Mesodermal cell (in vitro differentiated cells): ENCODE measurements around the gene RSPRY1.
"Not testable (repeated sequence)": the region's sequence is repeated elsewhere in the genome, so short reads cannot be mapped to it uniquely, and the experiment has no call there.

Experiments used
- H3K27ac ChIP-seq: 2 replicates; pipeline ENCODE4 v1.7.0; 2013; ENCODE audit warnings: mild to moderate bottlenecking, low read depth, low read length, moderate library complexity; ENCODE audit not compliant: severe bottlenecking
- H3K36me3 ChIP-seq: 2 replicates; pipeline ENCODE4 v1.7.1; 2013; ENCODE audit warnings: mild to moderate bottlenecking, low read length, moderate library complexity; ENCODE audit not compliant: control insufficient read depth, insufficient read depth
- H3K4me1 ChIP-seq: one replicate; pipeline ENCODE4 v1.7.1; 2013; ENCODE audit warnings: mild to moderate bottlenecking, low read length; ENCODE audit not compliant: insufficient read depth, control insufficient read depth, poor library complexity, severe bottlenecking
- H3K4me3 ChIP-seq: 2 replicates; pipeline ENCODE4 v1.7.0; 2013; ENCODE audit warnings: low read length, control low read depth, mild to moderate bottlenecking; ENCODE audit not compliant: insufficient read depth, poor library complexity, severe bottlenecking; ENCODE audit errors: extremely low read depth
- H3K9me3 ChIP-seq: 2 replicates; pipeline ENCODE4 v1.7.1; 2013; ENCODE audit warnings: mild to moderate bottlenecking, low read length, moderate library complexity; ENCODE audit not compliant: control insufficient read depth
- WGBS, 2 experiments: methylation state at CpG; one replicate each; pipeline ENCODE4 v1.1.5; 2013; ENCODE audit warnings: missing lambda C conversion rate in 2 of 2; ENCODE audit not compliant: insufficient coverage in 2 of 2; 5-methylcytosine and 5-hydroxymethylcytosine counted together

Gene RSPRY1

DNA sequence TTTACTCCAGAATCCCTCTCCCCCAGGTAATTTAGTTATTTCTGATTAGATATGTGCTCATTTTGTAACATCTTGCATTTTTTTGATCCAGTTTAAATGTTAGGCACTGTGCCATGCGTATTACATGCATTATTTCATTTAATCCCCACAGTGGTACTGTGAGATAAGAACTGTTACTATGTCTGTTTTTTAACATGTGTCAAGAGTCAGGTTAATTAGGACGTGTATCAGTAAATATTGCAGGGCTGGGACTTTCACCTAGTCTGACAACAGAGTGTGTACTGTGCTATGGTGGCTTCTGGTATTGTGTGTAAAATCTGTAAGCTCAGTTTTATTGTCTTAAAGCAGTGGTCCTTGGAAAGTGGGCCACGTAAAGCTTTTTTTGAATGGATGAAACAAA, 10.6 kb downstream of the RSPRY1 start:
- Histone ChIP-seq H3K27ac (no peak overlapping the region), H3K4me3 (no peak overlapping the region), H3K4me1 (peaks cover 42% of the 10 kb centered on the region), H3K36me3 (peaks cover 25% of the 10 kb centered on the region), H3K9me3 (no peaks in the 10 kb centered on the region)
- WGBS, 2 experiments: 74 to 83% methylated on average over 1 to 2 of the region's 3 CpGs

DNA sequence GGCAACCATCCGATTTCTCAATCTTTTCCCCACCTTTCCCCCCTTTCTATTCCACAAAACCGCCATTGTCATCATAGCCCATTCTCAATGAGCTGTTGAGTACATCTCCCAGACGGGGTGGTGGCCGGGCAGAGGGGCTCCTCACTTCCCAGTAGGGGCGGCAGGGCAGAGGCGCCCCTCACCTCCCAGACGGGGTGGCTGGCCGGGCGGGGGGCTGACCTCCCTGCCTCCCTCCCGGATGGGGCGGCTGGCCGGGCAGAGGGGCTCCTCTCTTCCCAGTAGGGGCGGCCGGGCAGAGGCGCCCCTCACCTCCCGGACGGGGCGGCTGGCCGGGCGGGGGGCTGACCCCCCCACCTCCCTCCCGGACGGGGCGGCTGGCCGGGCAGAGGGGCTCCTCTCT, 14.2 kb downstream of the RSPRY1 start:
- H3K9me3 ChIP-seq: not testable (repeated sequence)
- WGBS, 2 experiments: 100% methylated on average over 3 of the region's 24 CpGs; no CpG with 5 or more reads in 1 of the 2 experiments

DNA sequence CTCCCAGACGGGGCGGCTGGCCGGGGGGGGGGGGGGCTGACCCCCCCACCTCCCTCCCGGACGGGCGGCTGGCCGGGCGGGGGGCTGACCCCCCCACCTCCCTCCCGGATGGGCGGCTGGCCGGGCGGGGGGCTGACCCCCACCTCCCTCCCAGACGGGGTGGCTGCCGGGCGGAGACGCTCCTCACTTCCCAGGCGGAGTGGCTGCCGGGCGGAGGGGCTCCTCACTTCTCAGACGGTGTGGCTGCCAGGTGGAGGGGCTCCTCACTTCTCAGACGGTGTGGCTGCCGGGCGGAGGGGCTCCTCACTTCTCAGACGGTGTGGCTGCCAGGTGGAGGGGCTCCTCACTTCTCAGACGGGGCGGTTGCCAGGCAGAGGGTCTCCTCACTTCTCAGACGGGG, 14.8 kb downstream of the RSPRY1 start:
- 100% methylated on average over 8 of the region's 27 CpGs; no CpG with 5 or more reads in 1 of the 2 experiments for WGBS, 2 experiments
- H3K9me3 ChIP-seq, H3K4me3 ChIP-seq, H3K27ac ChIP-seq: not testable (repeated sequence)
- H3K4me1 ChIP-seq: peaks cover 11% of the 10 kb centered on the region
- H3K36me3 ChIP-seq: peaks cover 42% of the 10 kb centered on the region

More for the DNA sequence above, 14.2 kb downstream of the RSPRY1 start:
- H3K27ac ChIP-seq, H3K4me3 ChIP-seq: not testable (repeated sequence)
- H3K36me3 ChIP-seq: peaks cover 37% of the 10 kb centered on the region
- peaks cover 13% of the 10 kb centered on the region for H3K4me1 ChIP-seq

DNA sequence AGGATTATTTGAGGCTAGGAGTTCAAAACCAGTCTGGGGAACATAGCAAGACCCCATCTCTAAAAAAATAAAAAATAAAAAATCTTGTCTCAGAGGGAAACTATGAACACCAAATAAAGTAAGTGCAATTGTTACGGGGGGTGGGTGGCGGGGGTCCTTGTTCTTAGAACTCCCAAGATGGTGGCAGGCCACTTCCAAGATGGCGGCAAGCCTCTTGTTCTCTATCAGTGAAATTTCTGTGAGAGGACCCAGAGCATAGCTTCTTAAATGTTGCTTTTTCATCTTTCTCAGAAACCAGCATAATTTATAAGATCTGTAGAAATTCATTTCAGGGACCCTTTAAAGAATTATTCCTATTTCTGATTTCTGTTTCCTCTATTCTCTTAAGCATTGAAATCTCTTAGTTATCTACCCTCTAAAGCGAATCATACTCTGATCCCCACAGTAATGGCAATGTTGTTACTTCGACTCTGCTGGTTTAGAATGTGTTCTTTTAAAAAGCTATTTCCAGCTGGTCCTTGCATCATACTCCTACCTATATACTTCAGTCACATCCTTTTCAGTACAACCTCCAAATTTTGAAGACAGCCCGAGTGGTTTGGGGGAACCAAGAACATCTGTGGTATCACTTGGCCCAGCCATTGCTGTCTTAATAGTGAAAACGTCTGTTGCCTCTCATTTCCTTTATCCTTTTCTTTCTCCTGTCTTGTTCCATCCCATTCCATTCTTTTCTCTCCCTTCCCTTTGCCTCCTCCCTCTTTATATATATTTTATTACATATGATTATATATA, 16.2 kb downstream of the RSPRY1 start:
- Histone ChIP-seq H3K9me3 (no peaks in the 10 kb centered on the region), H3K4me3 (no peak overlapping the region), H3K27ac (no peak overlapping the region), H3K36me3 (peaks cover 51% of the 10 kb centered on the region), H3K4me1 (peaks cover under 1% of the 10 kb centered on the region)
- WGBS, 2 experiments: 90 to 98% methylated on average over 2 to 4 of the region's 7 CpGs

DNA sequence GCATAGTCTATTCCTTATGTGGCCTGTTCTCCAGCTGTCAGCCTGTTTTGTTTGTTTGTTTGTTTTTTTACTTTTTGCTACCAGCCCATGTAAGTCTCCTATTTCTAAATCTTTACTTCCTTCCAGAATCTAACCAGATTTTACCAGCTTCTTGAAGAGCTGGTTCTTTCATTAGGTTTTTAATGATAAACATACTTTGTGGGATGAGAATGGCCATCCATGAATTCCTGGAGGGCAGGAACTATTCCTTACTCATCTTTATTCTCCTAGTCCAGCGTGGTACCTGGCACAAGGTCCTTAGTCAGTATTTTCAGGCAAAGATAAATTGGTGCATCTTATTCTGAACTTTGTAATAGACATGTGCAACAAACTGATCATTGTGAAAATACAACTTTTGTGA, 17.3 kb downstream of the RSPRY1 start:
- no CpG with 5 or more reads among the region's 1 CpG for WGBS, 2 experiments
- peaks cover 50% of the 10 kb centered on the region for H3K36me3 ChIP-seq
- no peaks in the 10 kb centered on the region for H3K4me1 ChIP-seq
- H3K9me3 ChIP-seq: no peaks in the 10 kb centered on the region
- no peak overlapping the region for H3K4me3 ChIP-seq
- H3K27ac ChIP-seq: no peak overlapping the region

DNA sequence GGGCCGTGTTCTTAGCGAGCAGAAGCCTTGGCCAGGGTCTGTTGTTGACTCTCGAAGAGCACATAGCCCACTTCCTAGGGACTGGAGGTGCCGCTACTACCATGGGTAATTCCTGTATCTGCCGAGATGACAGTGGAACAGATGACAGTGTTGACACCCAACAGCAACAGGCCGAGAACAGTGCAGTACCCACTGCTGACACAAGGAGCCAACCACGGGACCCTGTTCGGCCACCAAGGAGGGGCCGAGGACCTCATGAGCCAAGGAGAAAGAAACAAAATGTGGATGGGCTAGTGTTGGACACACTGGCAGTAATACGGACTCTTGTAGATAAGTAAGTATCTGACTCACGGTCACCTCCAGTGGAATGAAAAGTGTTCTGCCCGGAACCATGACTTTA, 18.5 kb downstream of the RSPRY1 start:
- Histone ChIP-seq H3K27ac (no peak overlapping the region), H3K36me3 (peaks cover 52% of the 10 kb centered on the region)
- whole genome bisulfite sequencing, 2 experiments: 89 to 93% methylated on average over 9 to 12 of the region's 12 CpGs

DNA sequence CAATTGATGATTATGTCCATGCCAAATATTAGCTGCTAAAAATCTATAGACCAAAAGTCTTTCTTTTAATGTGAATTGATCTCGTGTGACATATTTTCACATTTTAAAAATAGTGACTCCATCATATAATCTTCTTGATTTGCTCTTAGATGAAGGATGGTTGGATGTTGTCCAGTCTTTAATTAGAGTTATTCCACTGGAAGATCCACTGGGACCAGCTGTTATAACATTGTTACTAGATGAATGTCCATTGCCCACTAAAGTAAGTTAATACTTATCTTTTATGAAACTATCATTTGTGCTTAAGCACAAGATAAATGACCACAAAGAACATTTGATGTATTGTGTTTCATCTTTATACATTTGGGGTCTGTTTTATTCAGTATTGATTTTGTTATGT, 22.8 kb downstream of the RSPRY1 start:
- H3K36me3 ChIP-seq: peaks cover 90% of the 10 kb centered on the region
- no peak overlapping the region for H3K4me3 ChIP-seq
- H3K27ac ChIP-seq: no peak overlapping the region
- H3K4me1 ChIP-seq: no peaks in the 10 kb centered on the region
- WGBS, 2 experiments: no CpG with 5 or more reads among the region's 1 CpG
- no peaks in the 10 kb centered on the region for H3K9me3 ChIP-seq

More for the DNA sequence above, 18.5 kb downstream of the RSPRY1 start:
- Histone ChIP-seq H3K9me3 (no peaks in the 10 kb centered on the region), H3K4me3 (no peak overlapping the region), H3K4me1 (no peaks in the 10 kb centered on the region)

DNA sequence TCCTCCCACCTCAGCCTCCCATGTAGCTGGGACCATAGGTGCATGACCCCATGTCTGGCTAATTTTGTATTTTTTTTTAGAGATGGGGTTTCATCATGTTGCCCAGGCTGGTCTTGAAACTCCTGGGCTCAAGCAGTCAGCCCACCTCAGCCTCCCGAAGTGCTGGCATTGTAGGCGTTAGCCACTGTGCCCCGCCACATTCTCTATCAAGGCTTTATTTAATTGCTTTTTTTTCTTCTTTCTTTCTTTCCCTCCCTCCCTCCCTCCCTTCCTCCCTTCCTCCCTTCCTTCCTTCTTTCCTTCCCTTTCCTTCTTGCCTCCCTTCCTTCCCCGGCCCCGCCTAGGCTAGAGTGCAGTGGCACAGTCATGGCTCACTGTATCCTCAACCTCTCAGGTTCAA, 23.7 kb downstream of the RSPRY1 start:
- Histone ChIP-seq H3K4me1 (no peaks in the 10 kb centered on the region), H3K36me3 (peaks cover 95% of the 10 kb centered on the region), H3K9me3 (no peaks in the 10 kb centered on the region), H3K4me3 (no peak overlapping the region), H3K27ac (no peak overlapping the region)
- 98 to 100% methylated on average over 4 to 5 of the region's 5 CpGs for WGBS, 2 experiments

DNA sequence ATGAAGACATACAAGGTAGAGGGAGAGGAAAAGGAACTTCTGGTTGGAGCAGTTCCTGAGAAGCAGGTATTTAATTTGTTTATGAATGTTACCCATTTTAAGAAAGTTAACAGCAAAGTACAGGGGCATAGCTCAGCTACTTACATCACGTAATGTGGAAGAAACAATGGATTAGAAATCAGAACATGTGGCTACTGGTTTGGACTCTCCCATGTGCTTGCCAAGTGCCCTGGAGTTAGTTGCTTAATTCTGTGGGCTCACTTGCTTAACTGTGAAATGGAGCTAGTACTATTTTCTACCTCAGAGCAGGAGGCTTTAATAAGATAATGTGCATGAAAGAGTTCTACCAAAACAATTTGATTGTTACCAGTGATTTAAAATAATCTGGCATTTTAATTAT, 27.3 kb downstream of the RSPRY1 start:
- no peak overlapping the region for H3K27ac ChIP-seq
- H3K36me3 ChIP-seq: peaks cover 97% of the 10 kb centered on the region
- 100% methylated on average over 1 of the region's 1 CpG for WGBS, 2 experiments
- H3K9me3 ChIP-seq: no peaks in the 10 kb centered on the region
- H3K4me3 ChIP-seq: no peak overlapping the region
- H3K4me1 ChIP-seq: no peaks in the 10 kb centered on the region

DNA sequence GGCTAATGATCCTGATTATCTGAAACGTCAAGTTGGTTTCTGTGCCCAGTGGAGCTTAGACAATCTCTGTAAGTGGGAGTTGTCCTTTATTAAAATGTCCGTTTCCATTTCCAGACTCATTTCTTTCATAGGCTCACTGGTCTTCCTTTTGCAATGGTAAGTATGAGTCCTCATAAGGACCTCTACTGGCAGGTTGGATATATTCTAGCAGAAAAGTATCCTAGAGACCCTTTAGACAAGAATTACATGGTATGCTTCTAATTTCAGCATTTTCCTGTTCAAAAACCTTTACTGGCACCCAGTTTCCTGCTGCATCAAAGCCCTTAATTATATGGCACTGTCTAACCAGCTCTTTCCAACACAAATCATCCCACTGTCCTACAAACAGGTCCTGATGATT, 30.8 kb downstream of the RSPRY1 start:
- no peaks in the 10 kb centered on the region for H3K9me3 ChIP-seq
- 100% methylated on average over 1 of the region's 2 CpGs; no CpG with 5 or more reads in 1 of the 2 experiments for WGBS, 2 experiments
- no peak overlapping the region for H3K4me3 ChIP-seq

DNA sequence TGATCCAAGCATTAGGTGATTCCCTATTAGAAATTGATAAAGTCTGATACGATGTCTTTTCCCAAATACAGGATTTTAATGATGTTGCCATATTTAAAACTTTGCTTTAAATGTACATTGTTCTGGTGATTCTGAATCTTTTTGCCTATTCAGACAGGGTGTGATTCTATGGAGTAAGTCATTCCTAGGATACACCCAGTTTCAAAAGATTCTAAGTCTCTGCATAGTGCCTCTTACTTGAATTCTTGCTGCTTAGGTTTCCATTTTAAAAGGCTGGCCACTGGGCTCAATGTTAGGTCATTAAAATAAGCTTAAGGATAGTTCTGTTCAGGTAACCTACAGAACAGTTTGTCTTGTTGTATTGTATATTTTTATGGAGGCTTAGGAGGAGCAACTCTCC, 36.9 kb downstream of the RSPRY1 start:
- Histone ChIP-seq H3K4me3 (no peak overlapping the region), H3K9me3 (no peaks in the 10 kb centered on the region), H3K4me1 (peaks cover 13% of the 10 kb centered on the region), H3K27ac (no peak overlapping the region), H3K36me3 (peaks cover 94% of the 10 kb centered on the region)
- WGBS, 2 experiments: no CpG with 5 or more reads among the region's 1 CpG

More for the DNA sequence above, 30.8 kb downstream of the RSPRY1 start:
- H3K27ac ChIP-seq: no peak overlapping the region
- H3K36me3 ChIP-seq: peaks cover 95% of the 10 kb centered on the region
- H3K4me1 ChIP-seq: no peaks in the 10 kb centered on the region
